Measurements from ENCODE around the gene SORBS2.
"Not testable (repeated sequence)": the region's sequence is repeated elsewhere in the genome, so short reads cannot be mapped to it uniquely, and the experiment has no call there.

The SORBS2 gene

DNA sequence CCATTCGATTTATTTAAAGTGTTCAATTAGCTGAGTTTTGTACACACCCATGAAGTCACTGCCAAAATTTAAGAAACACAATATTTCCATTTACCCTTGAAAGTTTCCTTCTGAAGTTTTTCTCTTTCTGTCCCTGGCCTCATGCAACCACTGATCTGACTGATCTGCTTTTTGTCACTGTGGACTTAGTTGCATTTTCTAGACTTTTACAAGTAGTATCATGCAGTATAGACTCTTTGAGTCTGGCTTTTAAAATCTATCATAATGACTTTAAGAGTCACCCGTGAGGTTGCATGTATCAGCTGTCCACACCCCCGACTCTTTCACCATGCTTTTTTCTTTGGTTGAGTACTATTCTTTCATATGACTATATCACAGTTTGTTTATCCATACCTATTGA lies 247.6 kb downstream of the SORBS2 start:
- no peak overlapping the region for H3K4me3 Mint-ChIP-seq
- no peaks in the 10 kb centered on the region for H3K9me3 Mint-ChIP-seq
- H3K27ac Mint-ChIP-seq: no peak overlapping the region
- peaks cover 12% of the 10 kb centered on the region for H3K27me3 Mint-ChIP-seq
- ATAC-seq: no peak
- DNase-seq: no peak
- no peaks in the 10 kb centered on the region for H3K4me1 Mint-ChIP-seq

DNA sequence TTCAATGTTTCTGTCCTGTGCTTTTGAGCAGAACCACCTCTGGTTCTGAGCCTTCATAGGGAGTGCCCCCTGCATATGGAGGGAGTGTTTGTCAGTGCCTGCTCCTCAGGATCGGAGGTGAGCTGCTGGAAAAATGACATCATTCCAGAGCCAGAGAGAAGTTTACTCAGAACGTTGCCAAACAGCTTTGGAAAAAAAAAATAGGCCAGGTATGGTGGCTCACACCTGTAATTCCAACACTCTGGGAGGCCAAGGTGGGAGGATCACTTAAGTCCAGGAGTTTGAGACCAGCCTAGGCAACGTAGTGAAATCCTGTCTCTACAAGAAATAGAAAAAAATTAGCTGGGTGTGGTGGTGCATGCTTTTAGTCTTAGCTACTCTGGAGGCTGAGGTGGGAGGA lies 249.5 kb downstream of the SORBS2 start:
- no peak for ATAC-seq
- peak overlapping the region in 1 of 2 donors; percentile 25 for H3K27ac Mint-ChIP-seq
- H3K27me3 Mint-ChIP-seq: peaks cover 30% of the 10 kb centered on the region

DNA sequence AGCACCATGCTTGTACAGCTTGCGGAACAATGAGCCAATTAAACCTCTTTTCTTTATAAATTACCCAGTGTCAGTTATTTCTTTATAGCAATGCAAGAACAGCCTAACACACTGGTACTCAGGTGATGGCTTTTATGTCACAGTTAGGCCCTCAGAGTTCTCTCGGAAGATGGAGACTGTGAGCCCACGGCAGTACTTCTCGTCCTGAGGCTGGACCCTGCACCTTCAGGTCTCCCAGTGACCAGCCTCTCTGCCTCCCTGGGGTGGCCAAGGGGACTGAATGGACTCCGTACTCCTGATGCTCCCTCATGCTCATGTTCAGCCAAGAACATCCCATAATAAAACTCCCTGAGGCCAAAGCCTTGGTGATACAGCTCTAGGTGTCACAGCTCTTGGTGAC lies 251.7 kb downstream of the SORBS2 start:
- Mint-ChIP-seq H3K4me3 (no peak overlapping the region), H3K27ac (no peak overlapping the region), H3K9me3 (peaks cover 0 to 7% of the 10 kb centered on the region in 2 donors), H3K27me3 (peaks cover 52% of the 10 kb centered on the region), H3K4me1 (no peaks in the 10 kb centered on the region)
- ATAC-seq (no peak), DNase-seq (no peak)

More for the DNA sequence above, 249.5 kb downstream of the SORBS2 start:
- no peak overlapping the region for H3K4me3 Mint-ChIP-seq
- no peak for DNase-seq
- H3K9me3 Mint-ChIP-seq: peaks cover 0 to 4% of the 10 kb centered on the region in 2 donors
- H3K4me1 Mint-ChIP-seq: no peaks in the 10 kb centered on the region

DNA sequence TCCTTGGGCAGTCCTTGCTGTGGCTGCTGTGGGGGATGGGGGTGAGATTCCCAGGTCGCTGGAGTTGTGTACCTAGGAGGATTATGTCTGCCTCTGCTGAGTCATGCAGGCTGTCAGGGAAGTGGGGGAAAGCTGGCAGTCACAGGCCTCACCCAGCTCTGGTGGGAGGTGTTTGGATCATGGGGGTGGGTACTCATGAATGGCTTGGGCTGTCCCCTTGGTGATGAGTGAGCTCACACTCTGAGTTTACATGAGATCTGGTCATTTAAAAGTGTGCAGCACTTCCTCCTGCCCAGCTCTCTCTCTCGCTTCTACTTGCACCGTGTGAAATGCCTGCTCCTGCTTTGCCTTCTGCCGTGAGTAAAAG lies 252.1 kb downstream of the SORBS2 start:
- no peak overlapping the region for H3K4me3 Mint-ChIP-seq
- H3K27ac Mint-ChIP-seq: no peak overlapping the region
- peaks cover 56% of the 10 kb centered on the region for H3K27me3 Mint-ChIP-seq
- DNase-seq: no peak
- H3K4me1 Mint-ChIP-seq: no peaks in the 10 kb centered on the region
- no peak for ATAC-seq
- H3K9me3 Mint-ChIP-seq: peaks cover 0 to 7% of the 10 kb centered on the region in 2 donors

DNA sequence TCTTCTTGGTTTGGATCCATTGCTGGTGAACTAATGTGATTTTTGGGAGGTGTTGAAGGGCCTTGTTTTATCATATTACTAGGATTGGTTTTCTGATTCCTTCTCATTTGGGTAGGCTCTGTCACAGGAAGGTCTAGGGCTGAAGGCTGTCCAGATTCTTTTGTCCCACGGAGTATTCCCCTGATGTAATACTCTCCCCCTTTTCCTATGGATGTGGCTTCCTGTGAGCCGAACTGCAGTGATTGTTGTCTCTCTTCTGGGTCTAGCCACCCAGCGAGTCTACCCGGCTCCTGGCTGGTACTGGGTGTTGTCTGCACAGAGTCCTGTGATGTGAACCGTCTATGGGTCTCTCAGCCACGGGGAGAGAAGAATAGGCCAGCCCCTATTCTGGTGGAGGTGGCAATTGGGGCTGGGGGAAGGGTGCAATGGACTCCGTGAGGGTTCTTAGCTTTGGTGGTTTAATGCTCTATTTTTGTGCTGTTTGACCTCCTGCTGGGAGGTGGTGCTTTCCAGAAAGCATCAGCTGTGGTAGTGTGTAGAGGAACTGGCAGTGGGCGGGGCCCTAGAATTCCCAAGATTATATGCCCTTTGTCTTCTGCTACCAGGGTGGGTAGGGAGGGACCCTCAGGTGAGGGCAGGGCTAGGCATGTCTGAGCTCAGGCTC lies 252.6 kb downstream of the SORBS2 start:
- not testable (repeated sequence) for H3K27ac Mint-ChIP-seq, H3K4me1 Mint-ChIP-seq, DNase-seq, H3K4me3 Mint-ChIP-seq, ATAC-seq, H3K9me3 Mint-ChIP-seq
- peaks cover 61% of the 10 kb centered on the region for H3K27me3 Mint-ChIP-seq

DNA sequence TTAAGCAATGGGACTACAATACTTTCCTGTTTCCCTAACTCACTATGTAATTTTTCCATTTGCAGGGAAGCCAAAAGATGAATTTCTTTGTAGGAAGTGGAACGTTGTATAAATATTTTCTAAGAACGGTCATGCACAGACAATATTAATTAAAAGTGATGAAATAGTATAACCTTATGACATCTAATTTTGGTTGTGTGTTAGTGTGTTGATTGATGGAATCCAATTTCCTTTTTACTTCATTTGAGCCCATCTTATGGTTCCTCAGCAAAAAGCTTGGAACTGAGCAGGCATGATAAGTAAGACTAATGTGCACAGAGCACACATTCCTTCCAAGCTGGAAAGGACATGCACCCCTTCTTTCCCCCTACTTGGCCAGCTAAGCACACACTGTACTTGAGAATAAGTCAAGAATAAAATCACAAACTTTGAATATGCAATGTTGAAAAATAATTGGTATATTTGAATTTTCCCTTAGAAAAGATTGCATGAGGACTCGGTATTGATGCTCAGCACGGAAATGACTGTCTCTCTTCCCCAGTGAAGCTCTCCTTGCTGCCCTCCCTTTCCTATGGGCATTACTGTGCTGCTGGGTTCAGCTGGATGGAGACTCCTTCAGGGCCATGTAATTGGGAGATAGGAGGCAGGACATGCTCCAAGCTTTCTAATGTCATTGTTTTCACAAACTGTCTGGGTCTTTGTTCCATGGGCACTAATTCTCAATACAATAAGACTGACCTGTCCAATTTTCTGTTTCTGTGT lies 257.4 kb downstream of the SORBS2 start:
- Mint-ChIP-seq H3K4me3 (no peak overlapping the region), H3K9me3 (peaks cover 0 to 7% of the 10 kb centered on the region in 2 donors), H3K4me1 (no peaks in the 10 kb centered on the region), H3K27me3 (peaks cover 51% of the 10 kb centered on the region), H3K27ac (no peak overlapping the region)
- DNase-seq (no peak), ATAC-seq (no peak)

DNA sequence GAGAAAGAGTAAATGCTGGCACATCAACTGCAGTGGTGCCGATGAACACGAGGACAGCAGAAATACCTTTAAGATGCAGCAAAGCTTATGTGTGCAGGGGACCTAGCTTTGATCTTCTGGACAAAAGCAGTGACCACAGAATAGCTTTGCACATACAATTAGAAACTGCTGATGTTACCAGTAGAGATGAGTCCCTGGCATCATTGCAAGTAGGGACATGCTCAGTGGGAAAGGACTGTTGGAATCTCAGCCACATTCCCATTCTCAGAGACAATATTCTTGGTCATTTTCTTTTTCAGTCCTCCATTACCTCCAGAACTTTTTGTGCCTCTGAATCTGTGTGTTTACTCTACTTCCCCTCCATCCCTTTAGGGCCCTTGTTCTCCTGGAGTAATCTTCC lies 259.7 kb downstream of the SORBS2 start:
- Mint-ChIP-seq H3K4me3 (no peak overlapping the region), H3K4me1 (no peaks in the 10 kb centered on the region), H3K27ac (peak overlapping the region in 1 of 2 donors; percentile 48), H3K27me3 (peaks cover 28% of the 10 kb centered on the region), H3K9me3 (peaks cover 0 to 3% of the 10 kb centered on the region in 2 donors)
- no peak for ATAC-seq
- no peak for DNase-seq

DNA sequence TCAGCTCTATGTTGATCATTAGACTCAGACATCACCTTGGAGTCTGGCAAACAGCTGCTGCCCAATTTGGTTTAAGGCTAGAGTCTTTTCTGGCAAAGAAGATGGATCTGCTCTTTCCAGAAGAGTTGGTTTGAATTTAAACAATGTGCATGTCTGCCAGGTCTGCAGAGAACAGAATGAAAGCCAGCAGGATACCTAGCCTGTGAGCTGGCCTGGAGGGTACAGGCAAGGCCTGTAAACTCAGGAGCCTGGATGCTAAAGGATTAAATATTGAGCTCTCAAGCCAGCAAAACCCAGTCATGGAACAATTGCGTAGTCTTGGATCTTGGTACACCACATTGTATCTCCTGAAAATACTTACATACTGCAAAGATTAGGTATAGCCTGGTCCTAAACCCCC lies 261.1 kb downstream of the SORBS2 start:
- peaks cover 15% of the 10 kb centered on the region for H3K27me3 Mint-ChIP-seq
- ATAC-seq (no peak), DNase-seq (no peak)
- H3K27ac Mint-ChIP-seq: no peak overlapping the region
- no peaks in the 10 kb centered on the region for H3K4me1 Mint-ChIP-seq
- no peaks in the 10 kb centered on the region for H3K9me3 Mint-ChIP-seq
- no peak overlapping the region for H3K4me3 Mint-ChIP-seq

DNA sequence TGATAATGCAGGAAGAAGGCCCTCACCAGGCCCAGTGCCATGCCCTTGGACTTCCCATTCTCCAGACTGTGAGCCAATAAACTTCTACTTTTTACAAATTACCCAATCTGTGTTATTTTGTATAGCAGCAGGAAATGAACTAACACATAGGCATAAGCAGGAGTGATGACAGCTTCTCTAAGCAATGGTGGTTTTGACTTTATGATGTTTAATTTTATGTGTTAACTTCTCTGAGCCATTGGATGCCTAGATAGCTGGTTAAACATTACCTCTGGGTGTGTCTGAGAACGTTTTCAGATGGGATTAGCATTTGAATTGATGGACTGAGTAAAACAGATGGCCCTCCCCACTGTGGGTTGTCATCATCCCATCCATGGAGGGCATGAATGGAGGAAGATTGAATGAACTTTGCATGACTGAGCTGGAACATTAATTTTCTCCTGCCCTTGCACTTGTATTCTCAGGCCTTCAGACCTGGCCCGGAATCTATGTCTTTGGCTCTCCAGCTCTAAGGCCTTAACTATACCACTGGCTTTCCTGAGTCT lies 262.8 kb downstream of the SORBS2 start:
- ATAC-seq (no peak), DNase-seq (no peak)
- no peaks in the 10 kb centered on the region for H3K27me3 Mint-ChIP-seq
- H3K27ac Mint-ChIP-seq: no peak overlapping the region
- no peaks in the 10 kb centered on the region for H3K4me1 Mint-ChIP-seq
- H3K4me3 Mint-ChIP-seq: no peak overlapping the region
- H3K9me3 Mint-ChIP-seq: no peaks in the 10 kb centered on the region

DNA sequence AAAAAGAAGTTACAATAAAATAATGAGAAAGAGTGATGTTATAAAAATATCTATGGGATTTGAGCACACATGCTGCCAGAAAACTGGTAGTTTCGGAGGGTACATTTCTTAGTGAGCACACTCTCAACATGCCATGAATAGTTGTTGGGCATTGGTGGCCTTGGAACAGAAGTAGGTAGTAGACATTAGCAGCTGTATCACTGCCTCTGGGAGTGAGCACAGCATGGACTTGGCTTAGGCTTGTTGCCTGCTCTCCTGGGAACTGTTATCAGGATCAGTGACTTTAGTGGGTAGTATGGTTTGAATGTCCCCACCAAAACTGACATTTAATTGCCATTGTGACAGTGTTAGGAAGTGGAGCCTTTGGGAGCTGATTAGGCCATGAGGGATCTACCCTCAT lies 263.4 kb downstream of the SORBS2 start:
- H3K4me3 Mint-ChIP-seq: no peak overlapping the region
- no peaks in the 10 kb centered on the region for H3K4me1 Mint-ChIP-seq
- DNase-seq: no peak
- H3K27ac Mint-ChIP-seq: no peak overlapping the region
- no peak for ATAC-seq
- H3K27me3 Mint-ChIP-seq: no peaks in the 10 kb centered on the region
- H3K9me3 Mint-ChIP-seq: no peaks in the 10 kb centered on the region

DNA sequence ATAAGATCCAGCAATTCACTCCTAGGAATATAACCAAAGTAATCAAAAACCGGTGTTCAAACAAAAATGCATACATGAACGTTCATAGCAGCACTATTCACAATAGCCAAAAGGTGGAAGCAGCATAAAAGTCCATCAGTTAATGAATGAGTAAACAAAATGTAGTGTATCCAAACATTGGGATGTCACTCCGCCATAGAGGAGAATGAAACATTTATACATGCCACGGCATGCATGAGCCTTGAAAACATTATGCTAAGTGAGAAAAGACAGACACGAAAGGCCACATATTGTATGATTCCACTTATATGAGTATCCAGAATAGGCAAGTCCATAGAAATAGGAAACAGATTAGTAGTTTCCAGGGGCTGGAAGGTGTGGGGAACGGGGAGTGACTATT lies 265.7 kb downstream of the SORBS2 start:
- H3K27ac Mint-ChIP-seq: no peak overlapping the region
- no peak overlapping the region for H3K4me3 Mint-ChIP-seq
- H3K27me3 Mint-ChIP-seq: no peaks in the 10 kb centered on the region
- ATAC-seq (no peak), DNase-seq (no peak)
- no peaks in the 10 kb centered on the region for H3K9me3 Mint-ChIP-seq
- H3K4me1 Mint-ChIP-seq: no peaks in the 10 kb centered on the region

DNA sequence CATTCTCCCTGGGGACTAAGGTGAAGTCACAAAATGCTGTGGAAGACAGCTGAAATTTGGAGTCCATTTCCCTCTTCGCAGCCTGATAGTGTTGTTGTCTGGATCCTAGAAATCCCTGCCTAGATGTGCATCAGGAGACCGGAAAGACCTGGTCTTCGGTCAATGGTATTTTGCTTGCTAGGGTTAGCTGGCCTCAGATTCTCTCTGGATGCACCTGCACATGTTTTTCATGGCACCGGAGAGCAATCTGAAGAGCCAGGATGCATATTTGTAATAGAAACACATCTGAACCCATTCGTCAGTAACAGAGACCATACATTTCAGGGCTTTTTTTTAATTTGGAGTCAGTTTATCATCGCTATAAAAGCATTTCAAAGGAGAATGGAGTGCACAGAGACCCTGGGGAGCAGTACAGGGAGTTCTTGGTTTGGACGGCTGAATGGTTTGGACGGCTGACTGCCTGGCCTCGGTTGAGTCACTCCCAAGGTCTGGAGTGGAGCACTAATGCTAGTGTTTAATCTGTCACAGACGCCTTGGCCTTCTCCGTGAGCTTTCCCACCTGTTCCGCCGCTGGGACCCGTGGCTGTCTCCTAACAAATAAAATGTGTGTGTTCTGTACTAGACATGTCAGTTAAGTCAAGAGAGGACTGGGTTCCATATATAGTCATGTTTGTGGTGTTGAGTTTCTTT lies 269.2 kb downstream of the SORBS2 start:
- no peak for ATAC-seq

DNA sequence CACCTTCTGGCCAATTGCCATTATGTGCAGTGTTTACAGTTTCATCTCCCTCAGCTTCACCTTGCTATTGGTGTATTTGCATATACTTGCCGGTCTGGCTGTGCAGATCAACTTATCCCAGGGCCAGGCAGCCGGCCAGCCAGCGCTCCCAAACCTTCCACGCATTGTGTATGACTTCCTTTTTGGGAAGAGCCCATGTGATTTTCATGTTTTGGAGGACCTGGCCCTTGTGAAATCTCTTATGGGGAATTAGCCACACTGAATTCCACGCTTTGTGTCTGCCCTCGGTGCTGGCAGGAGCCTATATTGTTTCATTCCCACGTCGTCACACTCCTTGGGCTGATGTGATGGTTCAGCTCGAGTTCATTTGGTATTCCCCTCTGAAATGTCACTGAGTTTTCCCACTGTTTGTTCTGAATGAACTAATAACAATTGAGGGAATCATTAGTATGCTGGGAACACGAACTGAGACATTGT lies 270.7 kb downstream of the SORBS2 start:
- no peaks in the 10 kb centered on the region for H3K9me3 Mint-ChIP-seq
- no peak overlapping the region for H3K27ac Mint-ChIP-seq
- H3K4me3 Mint-ChIP-seq: no peak overlapping the region
- DNase-seq (no peak), ATAC-seq (no peak)
- no peaks in the 10 kb centered on the region for H3K27me3 Mint-ChIP-seq
- H3K4me1 Mint-ChIP-seq: no peaks in the 10 kb centered on the region

More for the DNA sequence above, 269.2 kb downstream of the SORBS2 start:
- Mint-ChIP-seq H3K4me1 (no peaks in the 10 kb centered on the region), H3K27ac (no peak overlapping the region), H3K9me3 (no peaks in the 10 kb centered on the region), H3K27me3 (no peaks in the 10 kb centered on the region), H3K4me3 (no peak overlapping the region)
- DNase-seq: no peak

DNA sequence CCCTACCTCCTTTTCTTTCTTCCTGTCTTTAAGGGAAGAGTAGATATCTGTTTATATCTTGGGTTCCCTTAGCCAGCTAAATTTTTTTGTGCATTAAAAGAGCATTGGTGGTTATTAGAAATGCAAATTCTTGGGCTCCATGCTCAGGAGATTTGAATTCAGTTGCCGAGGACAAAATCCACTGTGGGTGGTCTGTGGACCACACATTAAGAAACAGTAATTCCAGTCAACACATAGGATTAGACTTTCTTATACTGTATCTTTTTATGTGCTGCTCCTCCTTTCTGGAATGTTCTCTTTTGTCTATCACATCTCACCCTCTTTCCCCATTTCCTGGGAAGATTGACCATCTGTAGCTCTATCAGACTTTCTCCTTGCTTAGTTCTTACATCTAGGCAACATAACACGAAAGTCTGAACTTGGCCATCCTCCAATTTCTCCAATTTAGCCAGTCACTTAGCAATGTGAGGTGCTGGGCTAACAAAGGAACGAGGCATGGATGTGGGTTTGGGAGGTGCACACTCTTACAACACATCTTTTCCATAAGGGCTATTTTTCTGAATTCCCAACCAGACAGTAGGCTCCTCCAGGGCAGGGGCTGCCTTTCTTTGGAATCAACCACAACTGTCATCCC lies 271.4 kb downstream of the SORBS2 start:
- no peak for ATAC-seq
- Mint-ChIP-seq H3K27ac (no peak overlapping the region), H3K4me1 (no peaks in the 10 kb centered on the region), H3K27me3 (no peaks in the 10 kb centered on the region), H3K9me3 (no peaks in the 10 kb centered on the region), H3K4me3 (no peak overlapping the region)
- no peak for DNase-seq

DNA sequence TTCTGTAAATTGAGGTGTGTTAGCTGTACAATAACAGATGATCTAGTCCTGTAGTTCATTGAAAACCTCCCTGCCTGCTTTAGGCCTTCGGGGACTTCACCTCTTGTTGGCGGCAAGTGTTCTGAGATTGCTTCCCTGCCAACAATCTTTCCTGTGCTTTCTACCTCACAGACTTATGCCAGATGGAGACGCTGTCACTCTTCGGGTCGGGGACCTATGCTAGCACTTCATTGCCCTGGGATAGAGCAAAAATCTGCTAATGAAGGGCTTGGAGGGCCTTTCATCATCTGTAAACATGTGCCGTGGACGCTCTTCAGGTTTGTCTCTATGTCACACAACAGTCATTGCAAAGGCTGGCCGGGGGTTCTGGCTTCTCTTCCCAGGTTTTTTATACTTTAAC lies 272.0 kb downstream of the SORBS2 start:
- Mint-ChIP-seq H3K27me3 (no peaks in the 10 kb centered on the region), H3K4me1 (no peaks in the 10 kb centered on the region), H3K9me3 (no peaks in the 10 kb centered on the region), H3K4me3 (no peak overlapping the region), H3K27ac (no peak overlapping the region)
- DNase-seq (no peak), ATAC-seq (no peak)
